ENCODE results near the gene WWC2. TPM values are rescaled to one million over a fixed set of nuclear protein-coding genes. Genes with fewer than 3 reads are reported as not detected.
"Not testable (repeated sequence)": the region's sequence is repeated elsewhere in the genome, so short reads cannot be mapped to it uniquely, and the experiment has no call there.

The WWC2 gene
- polyA plus RNA-seq, 2 donors = 2.9 to 3.4 TPM

GRCh38 chr4:183147983-183148382 lies 48.9 kb downstream of the WWC2 start:
- Histone ChIP-seq H3K27ac (ENCODE audit: low read depth in 2 of 2, low read length in 1 of 2) (no peak overlapping the region), H3K4me3 (ENCODE audit: low read depth in 1 of 2, low read length in 2 of 2) (no peak overlapping the region), H3K9me3 (ENCODE audit: control insufficient read depth in 2 of 2, insufficient read depth in 1 of 2, low read depth in 1 of 2, low read length in 1 of 2) (no peaks in the 10 kb centered on the region), H3K4me1 (ENCODE audit: control insufficient read depth in 2 of 2, insufficient read depth in 2 of 2, low read length in 1 of 2) (no peaks in the 10 kb centered on the region), H3K36me3 (ENCODE audit: control insufficient read depth in 2 of 2, insufficient read depth in 2 of 2, low read length in 1 of 2) (no peaks in the 10 kb centered on the region), H3K27me3 (ENCODE audit: control insufficient read depth in 1 of 2, insufficient read depth in 2 of 2, low read length in 2 of 2) (no peaks in the 10 kb centered on the region)
- WGBS, 2 donors = 83 to 84% methylated on average over 4 of the region's 4 CpGs

GRCh38 chr4:183149616-183150539 lies 50.8 kb downstream of the WWC2 start:
- no peak overlapping the region for H3K27ac ChIP-seq (ENCODE audit: low read depth in 2 of 2, low read length in 1 of 2)
- H3K9me3 ChIP-seq (ENCODE audit: control insufficient read depth in 2 of 2, insufficient read depth in 1 of 2, low read depth in 1 of 2, low read length in 1 of 2) = no peaks in the 10 kb centered on the region
- H3K4me1 ChIP-seq (ENCODE audit: control insufficient read depth in 2 of 2, insufficient read depth in 2 of 2, low read length in 1 of 2) = no peaks in the 10 kb centered on the region
- H3K4me3 ChIP-seq (ENCODE audit: low read depth in 1 of 2, low read length in 2 of 2) = no peak overlapping the region
- no peaks in the 10 kb centered on the region for H3K36me3 ChIP-seq (ENCODE audit: control insufficient read depth in 2 of 2, insufficient read depth in 2 of 2, low read length in 1 of 2)
- WGBS, 2 donors = 87 to 89% methylated on average over 5 of the region's 5 CpGs
- no peaks in the 10 kb centered on the region for H3K27me3 ChIP-seq (ENCODE audit: control insufficient read depth in 1 of 2, insufficient read depth in 2 of 2, low read length in 2 of 2)

- not testable (repeated sequence) for H3K4me3 ChIP-seq (ENCODE audit: low read depth in 1 of 2, low read length in 2 of 2); H3K27ac ChIP-seq (ENCODE audit: low read depth in 2 of 2, low read length in 1 of 2); H3K9me3 ChIP-seq (ENCODE audit: control insufficient read depth in 2 of 2, insufficient read depth in 1 of 2, low read depth in 1 of 2, low read length in 1 of 2); H3K4me1 ChIP-seq (ENCODE audit: control insufficient read depth in 2 of 2, insufficient read depth in 2 of 2, low read length in 1 of 2); H3K27me3 ChIP-seq (ENCODE audit: control insufficient read depth in 1 of 2, insufficient read depth in 2 of 2, low read length in 2 of 2); H3K36me3 ChIP-seq (ENCODE audit: control insufficient read depth in 2 of 2, insufficient read depth in 2 of 2, low read length in 1 of 2)
- 96 to 98% methylated on average over 5 of the region's 5 CpGs for WGBS, 2 donors
Measured at GRCh38 chr4:183150664-183151063, 51.6 kb downstream of the WWC2 start.

GRCh38 chr4:183152232-183152631 lies 53.2 kb downstream of the WWC2 start:
- H3K9me3 ChIP-seq (ENCODE audit: control insufficient read depth in 2 of 2, insufficient read depth in 1 of 2, low read depth in 1 of 2, low read length in 1 of 2); H3K4me3 ChIP-seq (ENCODE audit: low read depth in 1 of 2, low read length in 2 of 2); H3K4me1 ChIP-seq (ENCODE audit: control insufficient read depth in 2 of 2, insufficient read depth in 2 of 2, low read length in 1 of 2); H3K27ac ChIP-seq (ENCODE audit: low read depth in 2 of 2, low read length in 1 of 2); H3K36me3 ChIP-seq (ENCODE audit: control insufficient read depth in 2 of 2, insufficient read depth in 2 of 2, low read length in 1 of 2); H3K27me3 ChIP-seq (ENCODE audit: control insufficient read depth in 1 of 2, insufficient read depth in 2 of 2, low read length in 2 of 2): not testable (repeated sequence)
- 98 to 99% methylated on average over 4 of the region's 4 CpGs for WGBS, 2 donors

GRCh38 chr4:183153190-183153916 lies 54.3 kb downstream of the WWC2 start:
- H3K27me3 ChIP-seq (ENCODE audit: control insufficient read depth in 1 of 2, insufficient read depth in 2 of 2, low read length in 2 of 2) = no peaks in the 10 kb centered on the region
- no peaks in the 10 kb centered on the region for H3K36me3 ChIP-seq (ENCODE audit: control insufficient read depth in 2 of 2, insufficient read depth in 2 of 2, low read length in 1 of 2)
- no peak overlapping the region for H3K27ac ChIP-seq (ENCODE audit: low read depth in 2 of 2, low read length in 1 of 2)
- 90 to 92% methylated on average over 6 of the region's 6 CpGs for WGBS, 2 donors
- H3K4me1 ChIP-seq (ENCODE audit: control insufficient read depth in 2 of 2, insufficient read depth in 2 of 2, low read length in 1 of 2) = no peaks in the 10 kb centered on the region
- no peak overlapping the region for H3K4me3 ChIP-seq (ENCODE audit: low read depth in 1 of 2, low read length in 2 of 2)
- H3K9me3 ChIP-seq (ENCODE audit: control insufficient read depth in 2 of 2, insufficient read depth in 1 of 2, low read depth in 1 of 2, low read length in 1 of 2) = no peaks in the 10 kb centered on the region

GRCh38 chr4:183154701-183155391 lies 55.8 kb downstream of the WWC2 start:
- Histone ChIP-seq H3K9me3 (ENCODE audit: control insufficient read depth in 2 of 2, insufficient read depth in 1 of 2, low read depth in 1 of 2, low read length in 1 of 2) (no peaks in the 10 kb centered on the region), H3K36me3 (ENCODE audit: control insufficient read depth in 2 of 2, insufficient read depth in 2 of 2, low read length in 1 of 2) (no peaks in the 10 kb centered on the region), H3K4me1 (ENCODE audit: control insufficient read depth in 2 of 2, insufficient read depth in 2 of 2, low read length in 1 of 2) (no peaks in the 10 kb centered on the region), H3K27me3 (ENCODE audit: control insufficient read depth in 1 of 2, insufficient read depth in 2 of 2, low read length in 2 of 2) (no peaks in the 10 kb centered on the region), H3K27ac (ENCODE audit: low read depth in 2 of 2, low read length in 1 of 2) (no peak overlapping the region), H3K4me3 (ENCODE audit: low read depth in 1 of 2, low read length in 2 of 2) (no peak overlapping the region)
- WGBS, 2 donors = 64 to 76% methylated on average over 10 of the region's 10 CpGs

GRCh38 chr4:183155450-183156184 lies 56.6 kb downstream of the WWC2 start:
- H3K36me3 ChIP-seq (ENCODE audit: control insufficient read depth in 2 of 2, insufficient read depth in 2 of 2, low read length in 1 of 2) = no peaks in the 10 kb centered on the region
- H3K9me3 ChIP-seq (ENCODE audit: control insufficient read depth in 2 of 2, insufficient read depth in 1 of 2, low read depth in 1 of 2, low read length in 1 of 2) = no peaks in the 10 kb centered on the region
- WGBS, 2 donors = 91 to 92% methylated on average over 11 of the region's 11 CpGs
- no peak overlapping the region for H3K27ac ChIP-seq (ENCODE audit: low read depth in 2 of 2, low read length in 1 of 2)
- no peak overlapping the region for H3K4me3 ChIP-seq (ENCODE audit: low read depth in 1 of 2, low read length in 2 of 2)
- no peaks in the 10 kb centered on the region for H3K27me3 ChIP-seq (ENCODE audit: control insufficient read depth in 1 of 2, insufficient read depth in 2 of 2, low read length in 2 of 2)
- no peaks in the 10 kb centered on the region for H3K4me1 ChIP-seq (ENCODE audit: control insufficient read depth in 2 of 2, insufficient read depth in 2 of 2, low read length in 1 of 2)

- no peak overlapping the region for H3K27ac ChIP-seq (ENCODE audit: low read depth in 2 of 2, low read length in 1 of 2)
Measured at GRCh38 chr4:183157215-183157614, 58.2 kb downstream of the WWC2 start.

GRCh38 chr4:183158062-183158461 lies 59.0 kb downstream of the WWC2 start:
- no peaks in the 10 kb centered on the region for H3K4me1 ChIP-seq (ENCODE audit: control insufficient read depth in 2 of 2, insufficient read depth in 2 of 2, low read length in 1 of 2)
- no peaks in the 10 kb centered on the region for H3K36me3 ChIP-seq (ENCODE audit: control insufficient read depth in 2 of 2, insufficient read depth in 2 of 2, low read length in 1 of 2)
- H3K27ac ChIP-seq (ENCODE audit: low read depth in 2 of 2, low read length in 1 of 2) = no peak overlapping the region
- H3K9me3 ChIP-seq (ENCODE audit: control insufficient read depth in 2 of 2, insufficient read depth in 1 of 2, low read depth in 1 of 2, low read length in 1 of 2) = no peaks in the 10 kb centered on the region
- WGBS, 2 donors = 67 to 68% methylated on average over 4 of the region's 4 CpGs
- H3K27me3 ChIP-seq (ENCODE audit: control insufficient read depth in 1 of 2, insufficient read depth in 2 of 2, low read length in 2 of 2) = peaks cover 0 to 2% of the 10 kb centered on the region in 2 donors
- no peak overlapping the region for H3K4me3 ChIP-seq (ENCODE audit: low read depth in 1 of 2, low read length in 2 of 2)

More at GRCh38 chr4:183157215-183157614, 58.2 kb downstream of the WWC2 start:
- Histone ChIP-seq H3K4me1 (ENCODE audit: control insufficient read depth in 2 of 2, insufficient read depth in 2 of 2, low read length in 1 of 2) (no peaks in the 10 kb centered on the region), H3K9me3 (ENCODE audit: control insufficient read depth in 2 of 2, insufficient read depth in 1 of 2, low read depth in 1 of 2, low read length in 1 of 2) (no peaks in the 10 kb centered on the region), H3K36me3 (ENCODE audit: control insufficient read depth in 2 of 2, insufficient read depth in 2 of 2, low read length in 1 of 2) (no peaks in the 10 kb centered on the region), H3K4me3 (ENCODE audit: low read depth in 1 of 2, low read length in 2 of 2) (no peak overlapping the region), H3K27me3 (ENCODE audit: control insufficient read depth in 1 of 2, insufficient read depth in 2 of 2, low read length in 2 of 2) (peaks cover 0 to 2% of the 10 kb centered on the region in 2 donors)
- 92% methylated on average over 7 of the region's 7 CpGs for WGBS, 2 donors

Measured in esophagus (tissue), 2 donors.